GM12874 (cell line): ENCODE data around the gene OBSCN.

Experiments used
- CTCF ChIP-seq: IDR thresholded peaks from 2 replicates; pipeline ENCODE4 v1.5.1; 2011; ENCODE audit warnings: low read depth, mild to moderate bottlenecking, control low read depth, low read length, moderate library complexity; ENCODE audit not compliant: insufficient read depth

OBSCN gene

GRCh38 chr1:228286505-228287417 lies 78.9 kb downstream of the OBSCN start:
- no peak for TF ChIP-seq CTCF

- TF ChIP-seq CTCF = no peak
Observed at GRCh38 chr1:228287541-228288425, 79.9 kb downstream of the OBSCN start.

- TF ChIP-seq CTCF = no peak
Observed at GRCh38 chr1:228288536-228289238, 80.8 kb downstream of the OBSCN start.

GRCh38 chr1:228289239-228289849 lies 81.5 kb downstream of the OBSCN start:
- TF ChIP-seq CTCF = no peak

- TF ChIP-seq CTCF = no peak
Observed at GRCh38 chr1:228289996-228290881, 82.4 kb downstream of the OBSCN start.

GRCh38 chr1:228291906-228292608 lies 84.2 kb downstream of the OBSCN start:
- TF ChIP-seq CTCF = no peak
